ENCODE data around the gene FAM117B.

FAM117B gene

GRCh38 chr2:202657876-202658275, 23.1 kb downstream of the FAM117B start:
- ATAC-seq (ENCODE audit: insufficient read depth, low read depth) (no peak), DNase-seq (no peak)
- no peaks in the 10 kb centered on the region for H3K36me3 ChIP-seq (ENCODE audit: insufficient read depth, low read length)
- no peak for TF ChIP-seq CTCF (IDR thresholded peaks at IDR 0.05; ENCODE audit: borderline replicate concordance, extremely low read depth, low read length, poor library complexity, severe bottlenecking)
- no peak overlapping the region for H3K27ac ChIP-seq (ENCODE audit: low read length)
- H3K9ac ChIP-seq (ENCODE audit: low read depth, low read length): no peak overlapping the region
- H4K20me1 ChIP-seq (ENCODE audit: insufficient read depth, low read length): no peaks in the 10 kb centered on the region; the same call in 1 of the 2 replicates
- H3K4me1 ChIP-seq (ENCODE audit: insufficient read depth, low read length): no peaks in the 10 kb centered on the region
- peaks cover 71% of the 10 kb centered on the region for H3K79me2 ChIP-seq (ENCODE audit: insufficient read depth, low read length)
- no peak overlapping the region for H2AFZ ChIP-seq (ENCODE audit: low read depth, low read length)
- no peak overlapping the region for H3K4me2 ChIP-seq (ENCODE audit: insufficient read depth, low read length)
- H3K4me3 ChIP-seq (ENCODE audit: low read depth in 1 of 2, low read length in 2 of 2): no peak overlapping the region
- H3K27me3 ChIP-seq (ENCODE audit: insufficient read depth, low read length, poor library complexity): no peaks in the 10 kb centered on the region
- H3K9me3 ChIP-seq (ENCODE audit: insufficient read depth, low read length, severe bottlenecking): no peaks in the 10 kb centered on the region

GRCh38 chr2:202660796-202661195, 26.0 kb downstream of the FAM117B start:
- H3K9me3 ChIP-seq (ENCODE audit: insufficient read depth, low read length, severe bottlenecking): no peaks in the 10 kb centered on the region
- DNase-seq: no peak
- H3K9ac ChIP-seq (ENCODE audit: low read depth, low read length): no peak overlapping the region
- no peaks in the 10 kb centered on the region; the same call in 1 of the 2 replicates for H4K20me1 ChIP-seq (ENCODE audit: insufficient read depth, low read length)
- H3K36me3 ChIP-seq (ENCODE audit: insufficient read depth, low read length): no peaks in the 10 kb centered on the region
- H3K27ac ChIP-seq (ENCODE audit: low read length): no peak overlapping the region
- H3K27me3 ChIP-seq (ENCODE audit: insufficient read depth, low read length, poor library complexity): no peaks in the 10 kb centered on the region
- H3K4me3 ChIP-seq (ENCODE audit: low read depth in 1 of 2, low read length in 2 of 2): no peak overlapping the region
- H3K4me2 ChIP-seq (ENCODE audit: insufficient read depth, low read length): no peak overlapping the region
- peaks cover 2% of the 10 kb centered on the region for H3K4me1 ChIP-seq (ENCODE audit: insufficient read depth, low read length)
- TF ChIP-seq CTCF (IDR thresholded peaks at IDR 0.05; ENCODE audit: borderline replicate concordance, extremely low read depth, low read length, poor library complexity, severe bottlenecking) (no peak), EZH2 (IDR thresholded peaks at IDR 0.05; ENCODE audit: borderline replicate concordance, low read depth, low read length, severe bottlenecking) (no peak)
- H3K79me2 ChIP-seq (ENCODE audit: insufficient read depth, low read length): peaks cover 53% of the 10 kb centered on the region
- no peak overlapping the region for H2AFZ ChIP-seq (ENCODE audit: low read depth, low read length)
- no peak for ATAC-seq (ENCODE audit: insufficient read depth, low read depth)

- H2AFZ ChIP-seq (ENCODE audit: low read depth, low read length): no peak overlapping the region
- no peak overlapping the region for H3K9ac ChIP-seq (ENCODE audit: low read depth, low read length)
- H3K36me3 ChIP-seq (ENCODE audit: insufficient read depth, low read length): no peaks in the 10 kb centered on the region
- H3K9me3 ChIP-seq (ENCODE audit: insufficient read depth, low read length, severe bottlenecking): no peaks in the 10 kb centered on the region
- peaks cover 9% of the 10 kb centered on the region; the same call in 1 of the 2 replicates for H4K20me1 ChIP-seq (ENCODE audit: insufficient read depth, low read length)
- H3K4me1 ChIP-seq (ENCODE audit: insufficient read depth, low read length): peaks cover 7% of the 10 kb centered on the region
- no peak overlapping the region for H3K4me3 ChIP-seq (ENCODE audit: low read depth in 1 of 2, low read length in 2 of 2)
- TF ChIP-seq CTCF (IDR thresholded peaks at IDR 0.05; ENCODE audit: borderline replicate concordance, extremely low read depth, low read length, poor library complexity, severe bottlenecking) (no peak), EZH2 (IDR thresholded peaks at IDR 0.05; ENCODE audit: borderline replicate concordance, low read depth, low read length, severe bottlenecking) (no peak)
- ATAC-seq (ENCODE audit: insufficient read depth, low read depth): peak; percentile 29; the same call in 1 of the 3 replicates
- H3K27ac ChIP-seq (ENCODE audit: low read length): no peak overlapping the region
- H3K79me2 ChIP-seq (ENCODE audit: insufficient read depth, low read length): peaks cover 63% of the 10 kb centered on the region
- no peaks in the 10 kb centered on the region for H3K27me3 ChIP-seq (ENCODE audit: insufficient read depth, low read length, poor library complexity)
- DNase-seq: no peak
- H3K4me2 ChIP-seq (ENCODE audit: insufficient read depth, low read length): no peak overlapping the region
Measured at GRCh38 chr2:202669841-202670240, 35.1 kb downstream of the FAM117B start.
